ENCODE data around the gene SPRR2G. TPM values are rescaled to one million over a fixed set of nuclear protein-coding genes. Genes with fewer than 3 reads are reported as not detected.
"Not testable (repeated sequence)": the region's sequence is repeated elsewhere in the genome, so short reads cannot be mapped to it uniquely, and the experiment has no call there.

The SPRR2G gene
- total RNA-seq, 2 experiments from 2014 or later: not detected

DNA sequence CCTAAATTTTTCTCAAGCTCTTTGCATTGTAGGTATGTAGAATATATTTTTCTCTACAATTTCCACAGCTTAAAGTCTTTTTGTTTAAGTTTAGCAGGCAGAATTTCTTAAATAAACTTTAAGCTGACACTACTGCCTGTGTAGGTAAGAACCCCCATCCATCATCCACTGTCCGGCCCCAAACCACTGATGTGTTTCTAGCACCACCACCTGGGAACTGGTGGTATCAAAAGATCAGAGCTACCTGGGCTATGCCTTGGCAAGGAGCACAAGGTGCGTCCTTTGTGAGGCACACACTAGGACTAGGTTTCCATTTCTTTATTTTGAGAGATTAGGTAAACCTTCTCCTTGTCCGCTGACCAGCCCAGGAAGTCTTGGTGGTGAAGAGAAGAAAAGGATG, 42.0 kb upstream of the SPRR2G start:
- Mint-ChIP-seq H3K27me3 (peaks cover 81% of the 10 kb centered on the region), H3K36me3 (ENCODE audit: low read depth) (no peaks in the 10 kb centered on the region), H3K9me3 (no peaks in the 10 kb centered on the region), H3K4me1 (ENCODE audit: low read depth) (no peaks in the 10 kb centered on the region), H3K4me3 (no peak overlapping the region), H3K27ac (no peak overlapping the region)
- DNase-seq (no peak), ATAC-seq (ENCODE audit: poor library complexity) (no peak)
- intact Hi-C loops (cut with DNase I, micrococcal nuclease): no loop called here
- no peaks in the 10 kb centered on the region for H3K4me1 ChIP-seq (ENCODE audit: insufficient read depth, low read length)
- no peaks in the 10 kb centered on the region for H3K9me3 ChIP-seq (ENCODE audit: control insufficient read depth in 1 of 2, insufficient read depth in 1 of 2, low read length in 2 of 2)
- H3K36me3 ChIP-seq (ENCODE audit: insufficient read depth, low read length): no peaks in the 10 kb centered on the region
- H3K27me3 ChIP-seq (ENCODE audit: control insufficient read depth in 1 of 2, insufficient read depth in 2 of 2, low read length in 2 of 2): peaks cover 26 to 40% of the 10 kb centered on the region in 2 experiments
- no peak overlapping the region for H3K27ac ChIP-seq (ENCODE audit: low read depth in 1 of 2, low read length in 2 of 2)
- no peak overlapping the region for H3K4me3 ChIP-seq (ENCODE audit: low read length)
- ChIA-PET POLR2A (no interaction called here), CTCF (no interaction called here)
- TF ChIP-seq, protein P1, sequence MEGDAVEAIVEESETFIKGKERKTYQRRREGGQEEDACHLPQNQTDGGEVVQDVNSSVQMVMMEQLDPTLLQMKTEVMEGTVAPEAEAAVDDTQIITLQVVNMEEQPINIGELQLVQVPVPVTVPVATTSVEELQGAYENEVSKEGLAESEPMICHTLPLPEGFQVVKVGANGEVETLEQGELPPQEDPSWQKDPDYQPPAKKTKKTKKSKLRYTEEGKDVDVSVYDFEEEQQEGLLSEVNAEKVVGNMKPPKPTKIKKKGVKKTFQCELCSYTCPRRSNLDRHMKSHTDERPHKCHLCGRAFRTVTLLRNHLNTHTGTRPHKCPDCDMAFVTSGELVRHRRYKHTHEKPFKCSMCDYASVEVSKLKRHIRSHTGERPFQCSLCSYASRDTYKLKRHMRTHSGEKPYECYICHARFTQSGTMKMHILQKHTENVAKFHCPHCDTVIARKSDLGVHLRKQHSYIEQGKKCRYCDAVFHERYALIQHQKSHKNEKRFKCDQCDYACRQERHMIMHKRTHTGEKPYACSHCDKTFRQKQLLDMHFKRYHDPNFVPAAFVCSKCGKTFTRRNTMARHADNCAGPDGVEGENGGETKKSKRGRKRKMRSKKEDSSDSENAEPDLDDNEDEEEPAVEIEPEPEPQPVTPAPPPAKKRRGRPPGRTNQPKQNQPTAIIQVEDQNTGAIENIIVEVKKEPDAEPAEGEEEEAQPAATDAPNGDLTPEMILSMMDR (IDR thresholded peaks at IDR 0.05): no peak

DNA sequence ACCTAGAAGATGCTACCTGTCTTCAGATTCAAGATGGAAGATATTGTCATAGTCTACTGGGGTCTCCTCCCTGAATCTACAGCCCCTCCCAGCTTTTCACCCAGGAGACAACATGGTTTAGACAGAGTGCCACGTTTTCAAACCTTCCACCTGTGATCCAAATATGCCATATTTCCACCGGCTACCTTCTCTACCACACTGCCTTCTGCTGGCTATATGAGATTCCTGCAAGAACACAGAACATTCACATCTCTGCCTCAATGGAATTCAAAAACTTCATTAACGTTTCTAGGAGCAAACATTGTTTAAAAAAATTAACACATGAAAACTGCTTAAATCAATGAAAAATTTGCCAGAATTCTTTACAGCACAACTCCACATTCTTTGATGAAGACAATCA, 39.7 kb upstream of the SPRR2G start:
- ChIA-PET CTCF (no interaction called here), POLR2A (no interaction called here)
- Histone ChIP-seq H3K4me3 (ENCODE audit: low read length) (no peak overlapping the region), H3K4me1 (ENCODE audit: insufficient read depth, low read length) (no peaks in the 10 kb centered on the region), H3K27me3 (ENCODE audit: control insufficient read depth in 1 of 2, insufficient read depth in 2 of 2, low read length in 2 of 2) (peaks cover 20 to 37% of the 10 kb centered on the region in 2 experiments), H3K27ac (ENCODE audit: low read depth in 1 of 2, low read length in 2 of 2) (no peak overlapping the region), H3K9me3 (ENCODE audit: control insufficient read depth in 1 of 2, insufficient read depth in 1 of 2, low read length in 2 of 2) (no peaks in the 10 kb centered on the region), H3K36me3 (ENCODE audit: insufficient read depth, low read length) (no peaks in the 10 kb centered on the region)
- H3K9me3 Mint-ChIP-seq: peaks cover 6% of the 10 kb centered on the region
- H3K27me3 Mint-ChIP-seq: peaks cover 92% of the 10 kb centered on the region
- intact Hi-C loops (cut with DNase I, micrococcal nuclease): no loop called here
- no peak for DNase-seq
- TF ChIP-seq, protein P1 (IDR thresholded peaks at IDR 0.05): no peak
- no peak overlapping the region for H3K27ac Mint-ChIP-seq
- no peak overlapping the region for H3K4me3 Mint-ChIP-seq
- no peak for ATAC-seq (ENCODE audit: poor library complexity)
- no peaks in the 10 kb centered on the region for H3K4me1 Mint-ChIP-seq (ENCODE audit: low read depth)
- H3K36me3 Mint-ChIP-seq (ENCODE audit: low read depth): no peaks in the 10 kb centered on the region

DNA sequence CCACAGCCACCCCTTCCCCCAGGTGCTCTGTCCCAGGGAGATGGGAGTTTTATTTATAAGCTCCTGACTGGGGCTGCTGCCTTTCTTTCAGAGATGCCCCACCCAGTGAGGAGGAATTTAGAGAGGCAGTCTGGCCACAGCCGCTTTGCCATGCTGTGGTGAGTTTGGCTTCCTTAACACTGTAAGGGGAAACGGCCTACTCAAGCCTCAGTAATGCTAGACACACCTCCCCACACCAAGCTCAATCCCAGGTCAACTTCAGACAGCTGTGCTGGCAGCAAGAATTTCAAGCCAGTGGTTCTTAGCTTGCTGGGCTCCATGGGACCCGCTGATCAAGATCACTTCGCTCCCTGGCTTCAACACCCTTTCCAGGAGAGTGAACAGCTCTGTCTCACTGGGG, 37.6 kb upstream of the SPRR2G start:
- DNase-seq; H3K4me1 Mint-ChIP-seq (ENCODE audit: low read depth); H3K4me1 ChIP-seq (ENCODE audit: insufficient read depth, low read length); H3K9me3 ChIP-seq (ENCODE audit: control insufficient read depth in 1 of 2, insufficient read depth in 1 of 2, low read length in 2 of 2); H3K4me3 Mint-ChIP-seq; ATAC-seq (ENCODE audit: poor library complexity); H3K36me3 Mint-ChIP-seq (ENCODE audit: low read depth); intact Hi-C loops (cut with DNase I, micrococcal nuclease); H3K36me3 ChIP-seq (ENCODE audit: insufficient read depth, low read length); H3K4me3 ChIP-seq (ENCODE audit: low read length); CTCF ChIA-PET; H3K27ac Mint-ChIP-seq; POLR2A ChIA-PET; H3K9me3 Mint-ChIP-seq; H3K27ac ChIP-seq (ENCODE audit: low read depth in 1 of 2, low read length in 2 of 2): not testable (repeated sequence)
- H3K27me3 ChIP-seq (ENCODE audit: control insufficient read depth in 1 of 2, insufficient read depth in 2 of 2, low read length in 2 of 2): peaks cover 12 to 18% of the 10 kb centered on the region in 2 experiments
- H3K27me3 Mint-ChIP-seq: peaks cover 86% of the 10 kb centered on the region

DNA sequence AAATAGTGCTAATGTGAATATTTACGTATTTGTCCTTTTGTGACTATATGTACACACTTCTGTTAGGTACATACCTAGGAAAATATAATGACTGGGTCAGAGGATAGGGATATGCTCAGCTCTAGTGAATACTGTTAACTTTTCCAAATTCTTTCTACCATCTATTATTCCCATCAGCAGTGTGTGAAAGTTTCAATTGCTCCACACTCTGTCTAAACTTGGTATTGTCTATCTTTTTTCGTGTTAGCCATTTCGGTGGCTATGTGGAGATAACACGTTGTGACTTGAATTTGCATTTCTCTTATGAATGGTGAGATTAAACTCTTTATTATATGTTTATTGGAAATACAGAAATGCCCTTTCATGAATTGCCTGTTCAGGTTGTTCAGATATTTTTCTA, 29.9 kb upstream of the SPRR2G start:
- no peaks in the 10 kb centered on the region for H3K4me1 ChIP-seq (ENCODE audit: insufficient read depth, low read length)
- POLR2A ChIA-PET: no interaction called here
- ATAC-seq (ENCODE audit: poor library complexity) (no peak), DNase-seq (no peak)
- no peak overlapping the region for H3K27ac ChIP-seq (ENCODE audit: low read depth in 1 of 2, low read length in 2 of 2)
- H3K36me3 Mint-ChIP-seq (ENCODE audit: low read depth): no peaks in the 10 kb centered on the region
- intact Hi-C loops (cut with DNase I, micrococcal nuclease): no loop called here
- no peaks in the 10 kb centered on the region for H3K4me1 Mint-ChIP-seq (ENCODE audit: low read depth)
- H3K27me3 ChIP-seq (ENCODE audit: control insufficient read depth in 1 of 2, insufficient read depth in 2 of 2, low read length in 2 of 2): peaks cover 0 to 4% of the 10 kb centered on the region in 2 experiments
- TF ChIP-seq, protein P1 (IDR thresholded peaks at IDR 0.05): no peak
- H3K9me3 Mint-ChIP-seq: peaks cover 2% of the 10 kb centered on the region
- no peak overlapping the region for H3K4me3 Mint-ChIP-seq
- no peaks in the 10 kb centered on the region for H3K36me3 ChIP-seq (ENCODE audit: insufficient read depth, low read length)
- CTCF ChIA-PET: no interaction called here
- H3K9me3 ChIP-seq (ENCODE audit: control insufficient read depth in 1 of 2, insufficient read depth in 1 of 2, low read length in 2 of 2): no peaks in the 10 kb centered on the region
- peaks cover 30% of the 10 kb centered on the region for H3K27me3 Mint-ChIP-seq
- H3K4me3 ChIP-seq (ENCODE audit: low read length): no peak overlapping the region
- H3K27ac Mint-ChIP-seq: no peak overlapping the region

Measured in CD4-positive, alpha-beta T cell (primary cell).